WTC11 (cell line): ENCODE data around the gene GNAO1. TPM values are rescaled to one million over a fixed set of nuclear protein-coding genes. Genes with fewer than 3 reads are reported as not detected.

Experiments
- ATAC-seq: fragments of 200-7000 bp; cut with Tn5 transposase; 2 replicates; pipeline ENCODE4 v1.10.0; 2021; ENCODE audit warnings: mild to moderate bottlenecking, moderate library complexity
- CTCF ChIA-PET: fragments of 300-600 bp; sonication (Branson Sonifier 250); formaldehyde crosslinking; loops from one replicate; lab custom pipeline; 2021; ENCODE audit warnings: antibody characterized with exemption; lab: Charles Lee
- POLR2A ChIA-PET: fragments of 350-600 bp; sonication (Branson Sonifier 250); formaldehyde crosslinking; loops from one replicate; lab custom pipeline; 2021; ENCODE audit warnings: antibody characterized with exemption; lab: Charles Lee
- DNase-seq: peaks from one replicate; pipeline ENCODE4 v3.0.0; 2021; ENCODE audit warnings: low spot score
- H3K27ac Mint-ChIP-seq: 2 replicates; pipeline ENCODE4 v1.8.0; 2021; ENCODE audit warnings: mixed read lengths
- H3K27me3 Mint-ChIP-seq: 2 replicates; pipeline ENCODE4 v1.8.0; 2021; ENCODE audit warnings: low read depth, mild to moderate bottlenecking, moderate library complexity, mixed read lengths
- H3K36me3 Mint-ChIP-seq: 2 replicates; pipeline ENCODE4 v1.8.0; 2021; ENCODE audit warnings: mixed read lengths
- H3K4me1 Mint-ChIP-seq: 2 replicates; pipeline ENCODE4 v1.8.0; 2022; ENCODE audit warnings: mixed read lengths
- H3K4me3 Mint-ChIP-seq: 2 replicates; pipeline ENCODE4 v1.8.0; 2021; ENCODE audit warnings: mild to moderate bottlenecking, moderate library complexity, mixed read lengths
- H3K9me3 Mint-ChIP-seq: 2 replicates; pipeline ENCODE4 v1.8.0; 2021; ENCODE audit warnings: mixed read lengths
- CTCF ChIP-seq: fragments of 200-600 bp; IDR thresholded peaks from 2 replicates; pipeline ENCODE4 v1.8.0; 2022; ENCODE audit warnings: antibody characterized with exemption
- EMX1 ChIP-seq: fragments of 250-450 bp; sonication (Bioruptor Pico); IDR thresholded peaks from 2 replicates; pipeline ENCODE4 v1.8.0; 2021; ENCODE audit warnings: mild to moderate bottlenecking
- ETV6 ChIP-seq: sonication (generic); formaldehyde crosslinking; IDR thresholded peaks from 2 replicates; pipeline ENCODE4 v1.8.1; 2022; ENCODE audit warnings: mild to moderate bottlenecking, missing genetic modification reagents
- FOXK1 ChIP-seq: sonication (generic); formaldehyde crosslinking; IDR thresholded peaks from 2 replicates; pipeline ENCODE4 v1.8.0; 2022; ENCODE audit warnings: mild to moderate bottlenecking, moderate library complexity, missing genetic modification reagents
- GABPB1 ChIP-seq: sonication (generic); formaldehyde crosslinking; IDR thresholded peaks from 2 replicates; pipeline ENCODE4 v1.8.1; 2023; ENCODE audit warnings: mild to moderate bottlenecking, missing genetic modification reagents
- GRHL2 ChIP-seq: fragments of 250-450 bp; sonication (Bioruptor Pico); IDR thresholded peaks from 2 replicates; pipeline ENCODE4 v1.8.0; 2022; ENCODE audit warnings: mild to moderate bottlenecking, moderate library complexity; ENCODE audit not compliant: insufficient replicate concordance, severe bottlenecking
- IRF1 ChIP-seq: sonication (generic); formaldehyde crosslinking; IDR thresholded peaks from 2 replicates; pipeline ENCODE4 v1.8.0; 2023; ENCODE audit warnings: missing genetic modification reagents
- NFE2L1 ChIP-seq: sonication (generic); formaldehyde crosslinking; IDR thresholded peaks from 2 replicates; pipeline ENCODE4 v1.8.1; 2023; ENCODE audit warnings: missing genetic modification reagents
- PRDM15 ChIP-seq: sonication (generic); formaldehyde crosslinking; IDR thresholded peaks from 2 replicates; pipeline ENCODE4 v1.8.0; 2022; ENCODE audit warnings: missing genetic modification reagents
- TCF7 ChIP-seq: sonication (generic); formaldehyde crosslinking; IDR thresholded peaks from 2 replicates; pipeline ENCODE4 v1.8.0; 2022; ENCODE audit warnings: mild to moderate bottlenecking, low read depth, missing genetic modification reagents, moderate library complexity
- TEAD1 ChIP-seq: sonication (generic); formaldehyde crosslinking; IDR thresholded peaks from 2 replicates; pipeline ENCODE4 v1.8.0; 2022; ENCODE audit warnings: mild to moderate bottlenecking, missing genetic modification reagents
- ZNF219 ChIP-seq: sonication (generic); formaldehyde crosslinking; IDR thresholded peaks from 2 replicates; pipeline ENCODE4 v1.8.0; 2023; ENCODE audit warnings: missing genetic modification reagents, mild to moderate bottlenecking, borderline replicate concordance
- ZNF232 ChIP-seq: sonication (generic); formaldehyde crosslinking; IDR thresholded peaks from 2 replicates; pipeline ENCODE4 v1.8.0; 2022; ENCODE audit warnings: mild to moderate bottlenecking, missing genetic modification reagents
- ZSCAN18 ChIP-seq: fragments of 250-450 bp; sonication (Bioruptor Pico); IDR thresholded peaks from 2 replicates; pipeline ENCODE4 v2.1.2; 2022; ENCODE audit warnings: mild to moderate bottlenecking, moderate library complexity
- total RNA-seq: library from RNA; stranded (reverse); gene quantifications from 3 replicates; pipeline ENCODE4 v1.2.3, GENCODE V29; 2021
- TF ChIP-seq, protein P1 (sequence below): sonication (generic); formaldehyde crosslinking; IDR thresholded peaks from 2 replicates; pipeline ENCODE4 v1.8.1; 2022; ENCODE audit warnings: low read depth, missing genetic modification reagents, borderline replicate concordance
- TF ChIP-seq, protein P2 (sequence below): sonication (generic); formaldehyde crosslinking; IDR thresholded peaks from 2 replicates; pipeline ENCODE4 v1.8.1; 2022; ENCODE audit warnings: mild to moderate bottlenecking, moderate library complexity, missing genetic modification reagents
- TF ChIP-seq, protein P3 (sequence below): sonication (generic); formaldehyde crosslinking; IDR thresholded peaks from 2 replicates; pipeline ENCODE4 v1.8.1; 2023; ENCODE audit warnings: mild to moderate bottlenecking, missing genetic modification reagents, moderate library complexity
- TF ChIP-seq, protein P4 (sequence below): fragments of 250-450 bp; sonication (Bioruptor Pico); conservative IDR thresholded peaks from 2 replicates; pipeline ENCODE4 v1.9.0; 2021; ENCODE audit warnings: mild to moderate bottlenecking

The GNAO1 gene
- total RNA-seq, 1 experiment from 2014 or later: 30.6 TPM

DNA sequence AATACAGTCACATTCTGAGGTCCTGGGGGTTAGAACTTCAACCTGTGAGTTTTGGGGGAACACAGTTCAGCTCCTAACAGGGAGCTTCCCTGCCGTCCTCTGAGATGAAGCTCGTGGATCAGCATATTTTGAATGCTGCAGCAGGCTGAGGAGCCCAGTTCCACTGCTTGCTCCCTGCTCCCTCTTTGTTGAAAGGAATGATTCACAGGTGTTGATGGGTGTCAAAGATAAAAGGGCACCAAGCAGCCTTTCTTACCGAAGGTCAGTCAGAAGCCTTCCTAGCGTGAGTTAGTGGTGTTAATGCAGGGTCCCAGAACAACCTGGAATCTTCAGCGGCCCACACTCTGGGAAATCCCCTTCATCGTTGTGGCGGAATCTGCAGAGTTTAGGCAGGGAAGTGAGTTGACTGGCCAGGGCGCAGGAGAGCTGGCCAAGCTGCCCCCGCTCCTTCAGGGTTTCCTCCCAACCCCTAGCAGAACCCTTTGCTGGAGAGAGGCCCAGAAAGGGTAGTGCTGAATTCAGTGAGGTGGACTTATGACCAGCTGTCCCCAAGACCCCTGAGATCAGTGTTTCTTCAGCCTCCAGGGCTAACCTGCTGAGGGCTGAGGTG is 114.8 kb downstream of the GNAO1 start:
- Mint-ChIP-seq H3K27ac (no peak overlapping the region), H3K4me1 (peaks cover 21% of the 10 kb centered on the region)
- TF ChIP-seq IRF1 (CRISPR knock-in tag) (no peak), NFE2L1 (CRISPR knock-in tag) (no peak), EMX1 (no peak), CTCF (no peak), ZNF232 (CRISPR knock-in tag) (no peak), ETV6 (no peak), GABPB1 (CRISPR knock-in tag) (no peak), ZSCAN18 (CRISPR knock-in tag) (no peak), ZNF219 (CRISPR knock-in tag) (no peak), TEAD1 (CRISPR knock-in tag) (no peak), TCF7 (no peak), GRHL2 (CRISPR knock-in tag) (no peak), FOXK1 (CRISPR knock-in tag) (no peak), PRDM15 (CRISPR knock-in tag) (no peak)
- TF ChIP-seq, protein P1, sequence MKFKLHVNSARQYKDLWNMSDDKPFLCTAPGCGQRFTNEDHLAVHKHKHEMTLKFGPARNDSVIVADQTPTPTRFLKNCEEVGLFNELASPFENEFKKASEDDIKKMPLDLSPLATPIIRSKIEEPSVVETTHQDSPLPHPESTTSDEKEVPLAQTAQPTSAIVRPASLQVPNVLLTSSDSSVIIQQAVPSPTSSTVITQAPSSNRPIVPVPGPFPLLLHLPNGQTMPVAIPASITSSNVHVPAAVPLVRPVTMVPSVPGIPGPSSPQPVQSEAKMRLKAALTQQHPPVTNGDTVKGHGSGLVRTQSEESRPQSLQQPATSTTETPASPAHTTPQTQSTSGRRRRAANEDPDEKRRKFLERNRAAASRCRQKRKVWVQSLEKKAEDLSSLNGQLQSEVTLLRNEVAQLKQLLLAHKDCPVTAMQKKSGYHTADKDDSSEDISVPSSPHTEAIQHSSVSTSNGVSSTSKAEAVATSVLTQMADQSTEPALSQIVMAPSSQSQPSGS (CRISPR knock-in tag): no peak
- TF ChIP-seq, protein P2, sequence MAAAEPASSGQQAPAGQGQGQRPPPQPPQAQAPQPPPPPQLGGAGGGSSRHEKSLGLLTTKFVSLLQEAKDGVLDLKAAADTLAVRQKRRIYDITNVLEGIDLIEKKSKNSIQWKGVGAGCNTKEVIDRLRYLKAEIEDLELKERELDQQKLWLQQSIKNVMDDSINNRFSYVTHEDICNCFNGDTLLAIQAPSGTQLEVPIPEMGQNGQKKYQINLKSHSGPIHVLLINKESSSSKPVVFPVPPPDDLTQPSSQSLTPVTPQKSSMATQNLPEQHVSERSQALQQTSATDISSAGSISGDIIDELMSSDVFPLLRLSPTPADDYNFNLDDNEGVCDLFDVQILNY (CRISPR knock-in tag): no peak
- TF ChIP-seq, protein P3, sequence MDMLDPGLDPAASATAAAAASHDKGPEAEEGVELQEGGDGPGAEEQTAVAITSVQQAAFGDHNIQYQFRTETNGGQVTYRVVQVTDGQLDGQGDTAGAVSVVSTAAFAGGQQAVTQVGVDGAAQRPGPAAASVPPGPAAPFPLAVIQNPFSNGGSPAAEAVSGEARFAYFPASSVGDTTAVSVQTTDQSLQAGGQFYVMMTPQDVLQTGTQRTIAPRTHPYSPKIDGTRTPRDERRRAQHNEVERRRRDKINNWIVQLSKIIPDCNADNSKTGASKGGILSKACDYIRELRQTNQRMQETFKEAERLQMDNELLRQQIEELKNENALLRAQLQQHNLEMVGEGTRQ: no peak
- TF ChIP-seq, protein P4, sequence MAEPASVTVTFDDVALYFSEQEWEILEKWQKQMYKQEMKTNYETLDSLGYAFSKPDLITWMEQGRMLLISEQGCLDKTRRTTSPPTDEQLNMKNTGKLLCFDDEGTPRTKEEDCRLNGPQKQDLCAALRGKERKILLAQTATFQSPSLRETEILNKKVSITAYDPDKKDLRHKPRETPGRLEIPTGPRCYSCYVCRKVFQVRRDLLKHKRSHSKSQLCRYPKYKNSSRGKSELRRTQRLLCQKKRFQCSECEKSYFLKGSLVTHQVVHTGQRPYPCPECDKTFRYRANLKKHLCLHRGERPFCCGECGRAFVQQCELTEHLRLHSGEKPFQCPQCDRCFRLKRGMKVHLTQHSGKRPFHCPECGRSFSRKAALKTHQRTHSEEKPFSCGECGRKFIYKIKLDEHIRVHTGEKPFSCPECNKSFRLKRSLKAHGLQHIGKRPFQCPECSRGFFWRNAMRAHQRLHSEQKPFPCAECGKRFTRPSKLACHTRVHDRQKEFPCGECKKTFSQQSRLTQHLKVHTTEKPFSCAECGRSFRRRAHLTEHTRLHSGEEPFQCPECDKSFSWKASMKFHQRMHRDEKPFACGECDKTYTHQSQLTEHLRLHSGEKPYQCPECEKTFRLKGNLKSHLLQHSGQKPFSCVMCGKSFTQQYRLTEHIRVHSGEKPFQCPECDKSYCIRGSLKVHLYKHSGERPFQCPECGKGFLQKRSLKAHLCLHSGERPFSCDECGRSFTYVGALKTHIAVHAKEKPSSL: no peak
- TF ChIP-seq, all 79 proteins: peak for 0
- ATAC-seq (peak; percentile 52), DNase-seq (no peak)
- Mint-ChIP-seq H3K9me3 (no peaks in the 10 kb centered on the region), H3K27me3 (no peaks in the 10 kb centered on the region), H3K36me3 (no peaks in the 10 kb centered on the region), H3K4me3 (no peak overlapping the region)
- CTCF ChIA-PET: interaction anchor here (1.4 to 5.1 kb wide), 5 partner anchors 10 to 36 kb away, joined by 3 to 33 read pairs (median 5); no protein-coding TSS in a partner anchor
- POLR2A ChIA-PET: no interaction called here
